K562 (cell line): ENCODE data around the gene RIPK4. TPM values are rescaled to one million over a fixed set of nuclear protein-coding genes. Genes with fewer than 3 reads are reported as not detected.

Experiments
- ARID2 ChIP-seq: fragments of 450-650 bp; IDR thresholded peaks from 2 replicates; pipeline ENCODE4 v1.6.1; 2017; ENCODE audit warnings: antibody characterized with exemption, mild to moderate bottlenecking
- ARID3A ChIP-seq: IDR thresholded peaks from 2 replicates; pipeline ENCODE4 v1.6.1; 2012; ENCODE audit warnings: low read depth, low read length, improper control_type of control experiment, borderline replicate concordance
- CBX8 ChIP-seq: fragments of 200-600 bp; sonication (generic); IDR thresholded peaks from 2 replicates; pipeline ENCODE4 v1.6.1; 2012; ENCODE audit warnings: borderline replicate concordance, mixed run types, low read depth, mild to moderate bottlenecking, moderate library complexity, mixed read lengths, low read length, control low read depth, inconsistent platforms; ENCODE audit not compliant: poor library complexity, severe bottlenecking; ENCODE audit errors: extremely low read depth
- DMBX1 ChIP-seq: fragments of 250-450 bp; sonication (Bioruptor Pico); IDR thresholded peaks from 2 replicates; pipeline ENCODE4 v1.8.0; 2022; ENCODE audit warnings: inconsistent platforms, mild to moderate bottlenecking, moderate library complexity, borderline replicate concordance
- ESRRA ChIP-seq: fragments of 450-650 bp; IDR thresholded peaks from 2 replicates; pipeline ENCODE4 v1.6.1; 2014; ENCODE audit warnings: low read depth, mild to moderate bottlenecking, moderate library complexity, borderline replicate concordance
- FUS ChIP-seq: fragments of 200-400 bp; formaldehyde crosslinking; optimal IDR thresholded peaks from 2 replicates; pipeline ENCODE3; 2017; ENCODE audit warnings: low read depth, low read length
- HINFP ChIP-seq: fragments of 450-650 bp; conservative IDR thresholded peaks from 2 replicates; pipeline ENCODE4 v1.6.1; 2016; ENCODE audit warnings: missing genetic modification characterization, low read depth, mild to moderate bottlenecking, control low read depth, missing compliant biosample characterization
- HOMEZ ChIP-seq: fragments of 250-450 bp; sonication (Bioruptor Pico); IDR thresholded peaks from 2 replicates; pipeline ENCODE4 v1.4.0; 2020; ENCODE audit warnings: mild to moderate bottlenecking, moderate library complexity
- MCM7 ChIP-seq, 2 experiments: fragments of 450-650 bp; IDR thresholded peaks; 2 replicates each; pipeline ENCODE4 v1.6.1; 2016 to 2018
- NR0B1 ChIP-seq: fragments of 450-650 bp; IDR thresholded peaks from one replicate; pipeline ENCODE4 v1.6.1; 2018; ENCODE audit warnings: mild to moderate bottlenecking, moderate library complexity; ENCODE audit not compliant: partially characterized antibody
- NR1H2 ChIP-seq: sonication (generic); formaldehyde crosslinking; IDR thresholded peaks from 2 replicates; pipeline ENCODE4 v1.4.0; 2020; ENCODE audit warnings: mild to moderate bottlenecking, missing genetic modification reagents
- NR3C1 ChIP-seq: sonication (generic); formaldehyde crosslinking; IDR thresholded peaks from 2 replicates; pipeline ENCODE4 v1.8.1; 2022; ENCODE audit warnings: missing genetic modification reagents
- PCBP1 ChIP-seq: fragments of 200-400 bp; formaldehyde crosslinking; IDR thresholded peaks from 2 replicates; pipeline ENCODE4 v1.6.1; 2018; ENCODE audit warnings: mild to moderate bottlenecking, low read depth, low read length; ENCODE audit not compliant: poor library complexity, severe bottlenecking
- SIN3B ChIP-seq: fragments of 450-650 bp; IDR thresholded peaks from 2 replicates; pipeline ENCODE4 v1.6.1; 2017; ENCODE audit warnings: low read depth, mild to moderate bottlenecking, moderate library complexity
- TCF7L2 ChIP-seq: fragments of 150-350 bp; IDR thresholded peaks from 2 replicates; pipeline ENCODE4 v1.6.1; 2016; ENCODE audit warnings: low read depth, mild to moderate bottlenecking, low read length, moderate library complexity
- VEZF1 ChIP-seq: fragments of 200-800 bp; sonication (Bioruptor generic); IDR thresholded peaks from 2 replicates; pipeline ENCODE4 v1.6.1; 2017; ENCODE audit warnings: missing genetic modification characterization, missing compliant biosample characterization
- ZBED1 ChIP-seq: IDR thresholded peaks from 2 replicates; pipeline ENCODE4 v1.6.1; 2014
- ZFP36 ChIP-seq: fragments of 150-350 bp; IDR thresholded peaks from 2 replicates; pipeline ENCODE4 v1.6.1; 2018; ENCODE audit warnings: low read length, low read depth; ENCODE audit not compliant: partially characterized antibody
- ZNF174 ChIP-seq: fragments of 250-450 bp; sonication (Bioruptor Pico); IDR thresholded peaks from 2 replicates; pipeline ENCODE4 v1.4.0; 2020; ENCODE audit warnings: mild to moderate bottlenecking
- ZNF277 ChIP-seq: fragments of 250-450 bp; sonication (Bioruptor Pico); IDR thresholded peaks from 2 replicates; pipeline ENCODE4 v1.8.0; 2022; ENCODE audit warnings: inconsistent platforms, mild to moderate bottlenecking, moderate library complexity, borderline replicate concordance
- polyA plus RNA-seq, 8 experiments: library from polyadenylated mRNA; depleted of rRNA in 4 of 8; stranded (reverse) in 5 of 8; unstranded in 3 of 8; fragments of >200 nt; fragmentation: Nextera tagmentation in 2 of 8; fragmentation: Illumina TruSeq in 1 of 8; extraction: Ambion mirVana in 2 of 8; extraction: Trizol in 1 of 8; gene quantifications; 2 replicates each; pipeline versions ENCODE4 v1.2.1 to v1.2.3, GENCODE V29; 2011 to 2014; ENCODE audit warnings: inconsistent platforms in 1 of 8, missing spikeins in 1 of 8
- total RNA-seq, 7 experiments: library from RNA; depleted of rRNA in 6 of 7; stranded (reverse); fragments of >200 nt in 6 of 7; fragmentation: Illumina TruSeq in 2 of 7; extraction: Trizol in 2 of 7; gene quantifications; 2 replicates each; pipeline versions ENCODE4 v1.2.1 to v1.2.3, GENCODE V29; 2011 to 2021; ENCODE audit warnings: low replicate concordance in 1 of 7

The RIPK4 gene
- total and polyA plus RNA-seq, 9 of the 15 experiments (the other 6 are each of a cell fraction or from before 2014, with no cell fraction given) = not detected

GRCh38 chr21:41706678-41707077 lies 60.2 kb downstream of the RIPK4 start (continued):
- TF ChIP-seq ARID3A (no peak), PCBP1 (no peak), FUS (no peak), ZNF277 (CRISPR knock-in tag) (no peak), ESRRA (peak; percentile 98), CBX8 (no peak), NR1H2 (CRISPR knock-in tag) (no peak), MCM7 (IDR thresholded peaks at IDR 0.05) (no peak), DMBX1 (CRISPR knock-in tag) (no peak), NR0B1 (no peak), ARID2 (no peak), TCF7L2 (no peak), VEZF1 (CRISPR knock-in tag) (no peak), SIN3B (no peak), HOMEZ (CRISPR knock-in tag) (no peak), NR3C1 (CRISPR knock-in tag) (no peak), ZNF174 (CRISPR knock-in tag) (no peak), ZFP36 (no peak), ZBED1 (no peak), HINFP (tag) (no peak)
